ENCODE results near the gene CR2. TPM values are rescaled to one million over a fixed set of nuclear protein-coding genes. Genes with fewer than 3 reads are reported as not detected.
"Not testable (repeated sequence)": the region's sequence is repeated elsewhere in the genome, so short reads cannot be mapped to it uniquely, and the experiment has no call there.

The CR2 gene
- total RNA-seq, 1 donor from 2014 or later, result 0.09 TPM

DNA sequence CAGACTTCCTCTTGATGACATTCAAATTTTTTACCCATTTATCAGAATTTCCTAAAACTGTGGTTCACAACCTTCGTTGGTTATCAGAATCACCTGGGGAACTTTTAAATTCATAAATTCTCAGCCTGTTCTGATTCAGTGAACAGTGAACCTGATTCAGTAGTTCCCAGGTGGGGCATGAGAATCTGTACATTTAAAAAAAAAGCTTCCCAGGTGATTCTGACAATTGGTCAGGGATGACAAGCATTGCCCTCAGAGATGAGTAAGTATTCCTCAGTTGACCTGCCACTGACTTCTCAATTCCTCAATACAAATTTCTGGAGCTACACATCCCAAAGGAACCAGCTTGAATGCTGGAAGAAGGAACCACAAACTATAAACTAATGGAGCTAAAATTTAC lies 23.5 kb upstream of the CR2 start:
- no peak for DNase-seq
- no peak for ATAC-seq
- Histone ChIP-seq H3K4me3 (no peak overlapping the region), H3K27ac (no peak overlapping the region), H3K9me3 (no peaks in the 10 kb centered on the region), H3K4me1 (no peaks in the 10 kb centered on the region), H3K27me3 (ENCODE audit: low read depth) (no peaks in the 10 kb centered on the region), H3K36me3 (no peaks in the 10 kb centered on the region)
- TF ChIP-seq CTCF (IDR thresholded peaks at IDR 0.05), result no peak
- intact Hi-C loops (cut with DNase I), result no loop called here

- TF ChIP-seq CTCF (IDR thresholded peaks at IDR 0.05), result no peak
- Histone ChIP-seq H3K4me3 (no peak overlapping the region), H3K9me3 (no peaks in the 10 kb centered on the region), H3K4me1 (no peaks in the 10 kb centered on the region), H3K36me3 (no peaks in the 10 kb centered on the region), H3K27me3 (ENCODE audit: low read depth) (no peaks in the 10 kb centered on the region), H3K27ac (no peak overlapping the region)
- no peak for ATAC-seq
- intact Hi-C loops (cut with DNase I), result no loop called here
- DNase-seq, result no peak
Observed at GRCh38 chr1:207431508-207431907, 22.6 kb upstream of the CR2 start.

DNA sequence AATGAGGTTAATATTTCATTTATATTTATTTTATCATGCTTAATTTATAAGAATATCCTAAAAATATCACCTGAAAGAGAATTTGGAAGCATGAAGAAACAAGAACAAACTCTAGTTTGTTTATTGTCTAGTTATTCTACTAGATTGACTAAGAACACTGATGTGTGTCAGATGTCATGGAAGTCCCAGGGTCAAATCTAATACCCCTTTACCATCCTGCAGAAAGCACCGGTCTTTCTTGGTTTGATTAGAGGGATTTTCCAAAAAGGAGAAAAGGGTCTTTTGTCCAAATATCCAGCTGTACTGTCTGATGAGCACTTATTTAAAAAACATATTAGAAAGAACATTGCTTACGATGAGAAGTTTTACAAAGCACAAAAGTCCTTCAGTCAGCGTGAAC lies 20.7 kb upstream of the CR2 start:
- DNase-seq (no peak), ATAC-seq (no peak)
- intact Hi-C loops (cut with DNase I), result no loop called here
- Histone ChIP-seq H3K4me3 (no peak overlapping the region), H3K36me3 (no peaks in the 10 kb centered on the region), H3K27me3 (ENCODE audit: low read depth) (no peaks in the 10 kb centered on the region), H3K4me1 (no peaks in the 10 kb centered on the region), H3K9me3 (no peaks in the 10 kb centered on the region), H3K27ac (no peak overlapping the region)
- no peak for TF ChIP-seq CTCF (IDR thresholded peaks at IDR 0.05)

GRCh38 chr1:207436746-207437145 lies 17.4 kb upstream of the CR2 start:
- H3K27me3 ChIP-seq (ENCODE audit: low read depth); H3K9me3 ChIP-seq; DNase-seq; intact Hi-C loops (cut with DNase I); ATAC-seq; H3K4me3 ChIP-seq; H3K4me1 ChIP-seq; H3K36me3 ChIP-seq; H3K27ac ChIP-seq: not testable (repeated sequence)

- ATAC-seq, result no peak
- no peak for TF ChIP-seq CTCF (IDR thresholded peaks at IDR 0.05)
Observed at GRCh38 chr1:207440626-207441025, 13.5 kb upstream of the CR2 start.

GRCh38 chr1:207444514-207445217 lies 9.5 kb upstream of the CR2 start:
- H3K27ac ChIP-seq, result no peak overlapping the region
- no peaks in the 10 kb centered on the region for H3K4me1 ChIP-seq
- no peaks in the 10 kb centered on the region for H3K27me3 ChIP-seq (ENCODE audit: low read depth)
- H3K9me3 ChIP-seq, result no peaks in the 10 kb centered on the region
- DNase-seq (no peak), ATAC-seq (no peak)
- intact Hi-C loops (cut with DNase I), result no loop called here
- no peak for TF ChIP-seq CTCF (IDR thresholded peaks at IDR 0.05)
- no peak overlapping the region for H3K4me3 ChIP-seq
- H3K36me3 ChIP-seq, result no peaks in the 10 kb centered on the region

More at GRCh38 chr1:207440626-207441025, 13.5 kb upstream of the CR2 start:
- intact Hi-C loops (cut with DNase I), result no loop called here
- no peak overlapping the region for H3K4me3 ChIP-seq
- no peak overlapping the region for H3K27ac ChIP-seq
- H3K27me3 ChIP-seq (ENCODE audit: low read depth), result no peaks in the 10 kb centered on the region
- H3K9me3 ChIP-seq, result no peaks in the 10 kb centered on the region
- H3K36me3 ChIP-seq, result no peaks in the 10 kb centered on the region
- no peaks in the 10 kb centered on the region for H3K4me1 ChIP-seq
- no peak for DNase-seq
